ENCODE data around the gene SLIT1.

The SLIT1 gene

GRCh38 chr10:97063983-97064837 is 121.5 kb downstream of the SLIT1 start:
- Histone ChIP-seq H3K4me1 (ENCODE audit: control insufficient read depth, insufficient read depth, low read length) (no peaks in the 10 kb centered on the region), H3K9ac (ENCODE audit: low read length in 2 of 2) (no peak overlapping the region), H3K27ac (ENCODE audit: low read length) (no peak overlapping the region), H3K9me3 (ENCODE audit: control insufficient read depth in 2 of 2, low read length in 2 of 2) (no peaks in the 10 kb centered on the region), H3K27me3 (ENCODE audit: control insufficient read depth in 1 of 2, insufficient read depth in 2 of 2, low read length in 2 of 2) (peaks cover 3 to 9% of the 10 kb centered on the region in 2 donors), H3K36me3 (ENCODE audit: control insufficient read depth in 2 of 2, insufficient read depth in 2 of 2, low read length in 2 of 2) (no peaks in the 10 kb centered on the region), H3K4me3 (ENCODE audit: low read length in 2 of 2) (no peak overlapping the region)

- Histone ChIP-seq H3K36me3 (ENCODE audit: control insufficient read depth in 2 of 2, insufficient read depth in 2 of 2, low read length in 2 of 2) (no peaks in the 10 kb centered on the region), H3K4me1 (ENCODE audit: control insufficient read depth, insufficient read depth, low read length) (no peaks in the 10 kb centered on the region), H3K4me3 (ENCODE audit: low read length in 2 of 2) (no peak overlapping the region), H3K27ac (ENCODE audit: low read length) (no peak overlapping the region), H3K27me3 (ENCODE audit: control insufficient read depth in 1 of 2, insufficient read depth in 2 of 2, low read length in 2 of 2) (peaks cover 3 to 7% of the 10 kb centered on the region in 2 donors), H3K9me3 (ENCODE audit: control insufficient read depth in 2 of 2, low read length in 2 of 2) (no peaks in the 10 kb centered on the region), H3K9ac (ENCODE audit: low read length in 2 of 2) (no peak overlapping the region)
Measured at GRCh38 chr10:97063271-97063982, 122.3 kb downstream of the SLIT1 start.

DNA sequence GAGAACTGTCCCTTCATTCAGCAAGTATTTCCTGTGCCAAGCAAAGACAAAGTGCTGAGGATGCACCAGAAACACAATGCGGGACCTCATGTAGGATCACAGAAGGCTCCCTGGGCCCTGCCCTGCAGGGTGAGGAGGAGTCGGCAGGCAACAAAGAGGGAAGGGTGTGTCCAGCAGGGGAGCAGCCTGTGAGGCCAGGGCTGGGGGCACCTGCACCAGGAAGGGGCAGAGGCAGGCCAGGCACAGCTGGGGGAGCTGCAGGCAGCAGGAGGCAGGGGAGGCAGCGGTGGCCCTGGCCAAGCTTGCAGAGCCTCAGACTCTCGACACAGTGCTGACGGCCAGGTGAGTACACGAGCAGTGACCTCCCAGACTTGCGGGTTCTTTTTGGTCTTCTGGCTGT is 123.3 kb downstream of the SLIT1 start:
- peaks cover 2% of the 10 kb centered on the region for H3K4me1 ChIP-seq (ENCODE audit: control insufficient read depth, insufficient read depth, low read length)
- no peaks in the 10 kb centered on the region for H3K9me3 ChIP-seq (ENCODE audit: control insufficient read depth in 2 of 2, low read length in 2 of 2)
- H3K27me3 ChIP-seq (ENCODE audit: control insufficient read depth in 1 of 2, insufficient read depth in 2 of 2, low read length in 2 of 2), result peaks cover 3 to 7% of the 10 kb centered on the region in 2 donors
- no peaks in the 10 kb centered on the region for H3K36me3 ChIP-seq (ENCODE audit: control insufficient read depth in 2 of 2, insufficient read depth in 2 of 2, low read length in 2 of 2)
- H3K4me3 ChIP-seq (ENCODE audit: low read length in 2 of 2), result no peak overlapping the region
- H3K27ac ChIP-seq (ENCODE audit: low read length), result no peak overlapping the region
- no peak overlapping the region for H3K9ac ChIP-seq (ENCODE audit: low read length in 2 of 2)

DNA sequence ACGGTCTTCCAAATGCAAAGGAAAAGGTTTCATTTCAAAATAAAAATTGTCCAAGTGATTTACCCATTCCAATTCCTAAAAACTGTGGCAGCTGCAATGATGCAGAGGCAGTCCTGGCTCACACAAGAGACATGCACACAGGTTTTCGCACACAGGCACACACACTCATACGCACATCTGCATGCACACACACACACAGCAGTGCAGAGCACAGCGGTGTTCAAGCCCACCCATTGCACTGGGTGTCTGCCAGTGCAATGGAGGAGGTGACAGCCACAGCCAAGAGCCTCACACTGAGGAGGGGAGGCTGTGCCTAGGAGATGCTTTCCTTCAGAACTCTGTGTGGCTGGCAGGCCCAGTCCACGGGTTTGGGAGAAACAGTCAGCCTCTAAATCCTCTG is 123.7 kb downstream of the SLIT1 start:
- Histone ChIP-seq H3K4me3 (ENCODE audit: low read length in 2 of 2) (no peak overlapping the region), H3K27me3 (ENCODE audit: control insufficient read depth in 1 of 2, insufficient read depth in 2 of 2, low read length in 2 of 2) (peaks cover 3 to 7% of the 10 kb centered on the region in 2 donors), H3K27ac (ENCODE audit: low read length) (no peak overlapping the region), H3K9ac (ENCODE audit: low read length in 2 of 2) (no peak overlapping the region), H3K36me3 (ENCODE audit: control insufficient read depth in 2 of 2, insufficient read depth in 2 of 2, low read length in 2 of 2) (no peaks in the 10 kb centered on the region), H3K4me1 (ENCODE audit: control insufficient read depth, insufficient read depth, low read length) (peaks cover 2% of the 10 kb centered on the region), H3K9me3 (ENCODE audit: control insufficient read depth in 2 of 2, low read length in 2 of 2) (no peaks in the 10 kb centered on the region)

DNA sequence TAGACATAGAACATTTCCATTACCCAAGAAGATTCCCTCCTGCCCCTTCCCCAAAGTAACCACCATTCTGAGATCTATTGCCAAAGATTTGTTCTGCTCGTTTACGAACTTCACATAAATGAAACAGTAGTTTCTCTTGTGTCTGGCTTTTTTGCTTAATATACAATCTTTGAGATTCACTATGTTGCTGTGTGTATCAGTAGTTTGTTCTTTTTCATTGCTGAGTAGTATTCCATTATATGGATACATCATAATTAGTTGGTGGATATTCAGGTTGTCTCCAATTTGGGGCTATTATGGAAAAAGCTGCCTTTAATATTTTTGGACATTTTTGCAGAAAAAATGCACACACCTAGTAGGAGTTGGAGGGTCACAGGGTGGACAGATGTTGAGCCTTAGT is 124.3 kb downstream of the SLIT1 start:
- no peak overlapping the region for H3K9ac ChIP-seq (ENCODE audit: low read length in 2 of 2)
- no peak overlapping the region for H3K4me3 ChIP-seq (ENCODE audit: low read length in 2 of 2)
- H3K36me3 ChIP-seq (ENCODE audit: control insufficient read depth in 2 of 2, insufficient read depth in 2 of 2, low read length in 2 of 2), result no peaks in the 10 kb centered on the region
- no peaks in the 10 kb centered on the region for H3K9me3 ChIP-seq (ENCODE audit: control insufficient read depth in 2 of 2, low read length in 2 of 2)
- H3K4me1 ChIP-seq (ENCODE audit: control insufficient read depth, insufficient read depth, low read length), result peaks cover 2% of the 10 kb centered on the region
- no peak overlapping the region for H3K27ac ChIP-seq (ENCODE audit: low read length)
- peaks cover 3 to 7% of the 10 kb centered on the region in 2 donors for H3K27me3 ChIP-seq (ENCODE audit: control insufficient read depth in 1 of 2, insufficient read depth in 2 of 2, low read length in 2 of 2)

GRCh38 chr10:97060441-97061084 is 125.2 kb downstream of the SLIT1 start:
- no peak overlapping the region for H3K4me3 ChIP-seq (ENCODE audit: low read length in 2 of 2)

GRCh38 chr10:97059872-97060205 is 125.9 kb downstream of the SLIT1 start:
- H3K27ac ChIP-seq (ENCODE audit: low read length), result no peak overlapping the region
- H3K9me3 ChIP-seq (ENCODE audit: control insufficient read depth in 2 of 2, low read length in 2 of 2), result no peaks in the 10 kb centered on the region
- peaks cover 2% of the 10 kb centered on the region for H3K4me1 ChIP-seq (ENCODE audit: control insufficient read depth, insufficient read depth, low read length)
- H3K36me3 ChIP-seq (ENCODE audit: control insufficient read depth in 2 of 2, insufficient read depth in 2 of 2, low read length in 2 of 2), result no peaks in the 10 kb centered on the region
- H3K27me3 ChIP-seq (ENCODE audit: control insufficient read depth in 1 of 2, insufficient read depth in 2 of 2, low read length in 2 of 2), result peaks cover 0 to 7% of the 10 kb centered on the region in 2 donors
- H3K9ac ChIP-seq (ENCODE audit: low read length in 2 of 2), result no peak overlapping the region
- no peak overlapping the region for H3K4me3 ChIP-seq (ENCODE audit: low read length in 2 of 2)

More at GRCh38 chr10:97060441-97061084, 125.2 kb downstream of the SLIT1 start:
- Histone ChIP-seq H3K9ac (ENCODE audit: low read length in 2 of 2) (no peak overlapping the region), H3K9me3 (ENCODE audit: control insufficient read depth in 2 of 2, low read length in 2 of 2) (no peaks in the 10 kb centered on the region), H3K27ac (ENCODE audit: low read length) (no peak overlapping the region), H3K27me3 (ENCODE audit: control insufficient read depth in 1 of 2, insufficient read depth in 2 of 2, low read length in 2 of 2) (peaks cover 0 to 7% of the 10 kb centered on the region in 2 donors), H3K4me1 (ENCODE audit: control insufficient read depth, insufficient read depth, low read length) (peaks cover 2% of the 10 kb centered on the region), H3K36me3 (ENCODE audit: control insufficient read depth in 2 of 2, insufficient read depth in 2 of 2, low read length in 2 of 2) (no peaks in the 10 kb centered on the region)

DNA sequence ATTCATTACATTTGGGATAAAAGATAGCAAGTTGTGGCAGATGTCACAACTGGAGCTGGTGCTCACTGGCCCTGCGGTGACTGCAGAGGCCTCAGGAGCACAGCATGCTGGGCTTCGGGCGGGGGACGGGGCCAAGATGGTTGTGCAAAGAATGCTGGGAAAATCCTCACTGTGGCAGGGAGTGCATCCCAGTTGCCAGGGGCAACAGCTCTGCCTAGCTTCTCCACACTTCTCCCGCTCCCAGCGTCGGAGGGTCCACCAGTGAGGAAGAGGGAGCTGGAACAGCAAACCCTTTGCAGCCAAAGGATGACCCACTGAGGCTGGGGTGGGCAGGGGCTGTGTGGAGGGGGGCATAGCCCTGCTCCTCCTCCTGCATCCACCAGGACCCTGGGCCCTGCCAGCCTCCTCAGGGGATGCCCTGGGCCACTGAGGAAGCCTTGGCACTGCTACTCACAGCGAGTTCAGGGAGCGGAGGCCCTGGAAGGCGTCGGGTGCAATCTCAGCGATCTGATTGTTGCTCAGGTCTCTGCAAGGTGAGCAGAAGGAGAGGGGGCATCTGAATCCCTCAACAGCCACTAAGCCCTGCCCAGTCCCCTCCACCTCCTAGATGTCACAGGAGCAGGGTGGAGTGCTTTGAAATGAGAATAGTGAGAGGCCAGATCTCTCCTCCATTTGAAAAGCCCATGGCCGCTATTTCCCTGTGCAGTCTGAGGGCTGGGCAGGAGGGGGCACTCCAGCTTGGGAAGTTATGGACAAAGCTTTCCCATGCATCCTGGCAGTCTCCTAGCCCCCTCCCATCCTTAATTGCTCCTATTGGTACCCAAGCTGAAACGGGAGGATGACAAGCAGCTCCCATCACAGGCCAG is 126.5 kb downstream of the SLIT1 start:
- H3K4me3 ChIP-seq (ENCODE audit: low read length in 2 of 2), result no peak overlapping the region
- H3K9ac ChIP-seq (ENCODE audit: low read length in 2 of 2), result no peak overlapping the region
- no peaks in the 10 kb centered on the region for H3K36me3 ChIP-seq (ENCODE audit: control insufficient read depth in 2 of 2, insufficient read depth in 2 of 2, low read length in 2 of 2)
- peaks cover 0 to 5% of the 10 kb centered on the region in 2 donors for H3K27me3 ChIP-seq (ENCODE audit: control insufficient read depth in 1 of 2, insufficient read depth in 2 of 2, low read length in 2 of 2)
- no peaks in the 10 kb centered on the region for H3K9me3 ChIP-seq (ENCODE audit: control insufficient read depth in 2 of 2, low read length in 2 of 2)
- peaks cover 2% of the 10 kb centered on the region for H3K4me1 ChIP-seq (ENCODE audit: control insufficient read depth, insufficient read depth, low read length)
- no peak overlapping the region for H3K27ac ChIP-seq (ENCODE audit: low read length)

- no peak overlapping the region for H3K4me3 ChIP-seq (ENCODE audit: low read length in 2 of 2)
- peaks cover 2% of the 10 kb centered on the region for H3K4me1 ChIP-seq (ENCODE audit: control insufficient read depth, insufficient read depth, low read length)
- H3K36me3 ChIP-seq (ENCODE audit: control insufficient read depth in 2 of 2, insufficient read depth in 2 of 2, low read length in 2 of 2), result no peaks in the 10 kb centered on the region
- H3K27ac ChIP-seq (ENCODE audit: low read length), result no peak overlapping the region
- no peak overlapping the region for H3K9ac ChIP-seq (ENCODE audit: low read length in 2 of 2)
- no peaks in the 10 kb centered on the region for H3K27me3 ChIP-seq (ENCODE audit: control insufficient read depth in 1 of 2, insufficient read depth in 2 of 2, low read length in 2 of 2)
- H3K9me3 ChIP-seq (ENCODE audit: control insufficient read depth in 2 of 2, low read length in 2 of 2), result no peaks in the 10 kb centered on the region
Measured at GRCh38 chr10:97058521-97058920, 127.2 kb downstream of the SLIT1 start.

All from stomach smooth muscle (tissue), 2 donors.